Ishikawa (cell line): ENCODE measurements around the gene TTC8.

Source experiments
- EGR1 ChIP-seq: IDR thresholded peaks from 2 replicates; pipeline ENCODE4 v1.6.1; 2012
- EP300 ChIP-seq: IDR thresholded peaks from 2 replicates; pipeline ENCODE4 v1.6.1; 2012; ENCODE audit warnings: borderline replicate concordance
- FOXM1 ChIP-seq: IDR thresholded peaks from 2 replicates; pipeline ENCODE4 v1.6.1; 2012; ENCODE audit warnings: low read depth, borderline replicate concordance
- MAX ChIP-seq: IDR thresholded peaks from 2 replicates; pipeline ENCODE4 v1.6.1; 2012
- RAD21 ChIP-seq: IDR thresholded peaks from 2 replicates; pipeline ENCODE4 v1.6.1; 2012; ENCODE audit warnings: low read depth
- REST ChIP-seq: IDR thresholded peaks from 2 replicates; pipeline ENCODE4 v1.6.1; 2012; ENCODE audit warnings: low read depth, mild to moderate bottlenecking
- TCF12 ChIP-seq: IDR thresholded peaks from 2 replicates; pipeline ENCODE4 v1.6.1; 2012; ENCODE audit warnings: low read depth
- USF1 ChIP-seq: IDR thresholded peaks from 2 replicates; pipeline ENCODE4 v1.6.1; 2012

- no peak for TF ChIP-seq MAX
- TF ChIP-seq EP300 = no peak
- no peak for TF ChIP-seq TCF12
- no peak for TF ChIP-seq EGR1
- no peak for TF ChIP-seq RAD21
- TF ChIP-seq USF1 = no peak
- TF ChIP-seq REST = no peak
- no peak for TF ChIP-seq FOXM1
These were observed 6.8 kb downstream of the TTC8 start for GRCh38 chr14:88831284-88831683.
